HG03558 (cell line): ENCODE measurements around the gene CFD.
"Not testable (repeated sequence)": the region's sequence is repeated elsewhere in the genome, so short reads cannot be mapped to it uniquely, and the experiment has no call there.

ENCODE experiments used
- ATAC-seq: cut with Tn5 transposase; IDR thresholded peaks from one replicate; pipeline ENCODE4 v1.9.1; 2021; ENCODE audit warnings: moderate number of reproducible peaks; ENCODE audit not compliant: unreplicated experiment; ENCODE audit errors: extremely low read depth

The CFD gene

DNA sequence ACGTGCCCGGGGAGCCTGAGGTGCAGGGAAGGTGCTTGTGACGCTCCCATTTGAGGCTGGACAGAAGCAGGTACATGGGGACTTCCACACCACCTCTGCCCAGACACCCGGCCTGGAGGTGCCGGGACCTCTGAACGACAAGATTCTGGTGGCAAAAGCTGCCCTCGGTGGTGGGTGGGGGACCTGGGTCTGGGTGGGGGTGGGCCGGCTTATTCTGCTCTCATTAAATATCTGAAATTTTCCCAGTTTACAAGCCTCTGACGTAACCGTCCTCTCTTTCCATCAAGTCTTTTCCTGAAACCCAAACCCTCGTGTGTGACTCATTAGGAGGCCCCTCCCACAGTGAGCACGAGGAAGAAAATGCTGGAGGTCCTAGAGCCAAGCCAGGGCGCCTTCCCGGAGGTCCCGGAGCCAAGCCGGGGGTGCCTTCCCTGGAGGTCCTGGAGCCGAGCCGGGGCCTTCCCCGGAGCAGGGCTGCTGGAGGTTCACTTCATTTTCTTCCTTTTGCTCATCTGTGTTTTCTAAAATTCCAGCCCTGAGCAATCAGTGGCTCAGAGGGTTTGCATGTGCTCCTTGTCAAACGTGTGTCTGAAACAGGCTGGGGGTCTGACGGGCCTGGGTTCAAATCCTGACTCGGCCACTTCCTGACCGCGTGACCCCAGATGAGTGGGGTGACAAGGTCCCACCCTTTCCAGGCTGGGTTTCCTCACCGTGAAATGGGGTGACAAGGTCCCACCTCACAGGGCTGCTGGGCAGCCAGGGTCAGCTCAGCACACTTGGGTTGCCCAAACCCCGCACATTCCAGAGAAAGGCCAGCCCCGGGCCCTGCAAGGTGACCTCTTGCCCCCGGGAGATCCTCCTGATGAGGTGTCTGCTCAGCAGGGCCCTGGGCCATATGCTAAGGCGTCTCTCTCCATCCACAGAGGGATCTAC, 10.0 kb downstream of the CFD start:
- ATAC-seq, result no peak

DNA sequence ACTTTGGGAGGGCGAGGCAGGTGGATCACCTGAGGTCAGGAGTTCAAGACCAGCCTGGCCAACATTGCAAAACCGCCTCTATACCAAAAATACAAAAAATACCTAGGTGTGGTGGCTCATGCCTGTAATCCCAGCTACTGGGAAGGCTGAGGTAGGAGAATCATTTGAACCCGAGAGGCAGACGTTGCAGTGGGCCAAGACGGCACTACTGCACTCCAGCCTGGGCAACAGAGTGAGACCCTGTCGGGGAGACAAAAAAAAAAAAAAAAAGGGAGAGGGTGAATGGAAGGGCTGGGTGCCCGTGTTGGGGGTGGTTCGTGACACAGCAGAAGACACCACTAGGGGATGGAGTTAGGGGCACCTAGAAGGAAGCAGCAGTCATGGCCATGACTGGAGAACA, 10.8 kb downstream of the CFD start:
- ATAC-seq, result no peak

DNA sequence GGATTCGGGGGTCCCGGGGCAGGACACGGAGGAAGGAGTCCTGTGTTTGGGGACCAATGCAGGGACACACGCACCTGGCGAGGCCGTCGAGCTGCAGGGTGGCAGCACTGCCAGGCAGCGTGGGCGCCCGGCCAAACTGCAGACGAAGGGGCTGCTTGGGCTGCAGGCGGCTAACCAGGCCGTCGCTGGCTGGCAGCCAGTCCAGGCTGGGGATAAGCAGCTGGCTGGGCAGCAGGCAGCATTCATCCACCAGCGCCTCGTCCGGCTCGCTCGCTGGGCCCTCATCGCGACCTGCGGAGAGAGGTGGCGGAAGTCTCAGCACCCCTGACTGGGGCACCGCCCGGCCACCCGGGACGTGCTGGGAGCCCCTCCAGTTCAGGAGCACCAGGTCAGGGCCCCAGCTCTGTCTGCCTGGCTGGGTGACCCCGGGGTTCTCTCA, 11.5 kb downstream of the CFD start:
- no peak for ATAC-seq

DNA sequence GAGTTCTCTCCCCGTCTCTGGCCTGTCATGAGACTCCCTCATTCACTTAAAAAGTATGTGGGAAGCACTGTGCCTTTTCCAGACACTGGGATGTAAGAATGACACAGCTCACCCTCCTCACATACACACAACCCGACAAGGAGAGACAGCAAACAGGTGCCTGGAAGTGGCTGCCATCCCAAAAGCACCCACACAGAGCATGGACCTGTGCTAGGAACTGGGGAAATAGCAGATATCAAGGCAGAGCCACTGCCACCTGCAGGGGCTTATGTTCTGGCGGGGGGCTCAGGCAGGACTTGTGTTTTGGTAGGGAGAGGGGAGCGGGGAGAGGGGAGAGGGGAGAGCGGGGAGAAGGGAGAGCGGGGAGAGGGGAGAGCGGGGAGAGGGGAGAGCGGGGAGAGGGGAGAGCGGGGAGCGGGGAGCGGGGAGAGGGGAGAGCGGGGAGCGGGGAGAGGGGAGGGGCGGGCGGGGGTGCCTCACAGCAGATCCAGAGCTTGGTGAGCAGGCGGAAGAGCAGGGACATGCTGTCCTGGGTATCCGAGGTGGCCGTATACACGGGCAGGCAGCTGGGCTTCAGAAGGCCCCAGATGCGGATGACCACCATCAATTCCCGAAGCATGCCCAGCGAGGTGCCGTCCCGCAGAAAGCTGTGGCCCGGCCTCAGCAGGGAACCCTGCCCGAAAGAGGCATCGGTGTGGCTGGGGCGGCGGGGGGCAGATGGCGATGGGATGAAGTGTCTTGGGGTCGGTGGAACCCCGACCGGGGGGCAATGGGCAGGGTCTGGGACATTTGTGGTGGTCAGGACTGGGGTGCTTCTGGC, 12.2 kb downstream of the CFD start:
- no peak for ATAC-seq

DNA sequence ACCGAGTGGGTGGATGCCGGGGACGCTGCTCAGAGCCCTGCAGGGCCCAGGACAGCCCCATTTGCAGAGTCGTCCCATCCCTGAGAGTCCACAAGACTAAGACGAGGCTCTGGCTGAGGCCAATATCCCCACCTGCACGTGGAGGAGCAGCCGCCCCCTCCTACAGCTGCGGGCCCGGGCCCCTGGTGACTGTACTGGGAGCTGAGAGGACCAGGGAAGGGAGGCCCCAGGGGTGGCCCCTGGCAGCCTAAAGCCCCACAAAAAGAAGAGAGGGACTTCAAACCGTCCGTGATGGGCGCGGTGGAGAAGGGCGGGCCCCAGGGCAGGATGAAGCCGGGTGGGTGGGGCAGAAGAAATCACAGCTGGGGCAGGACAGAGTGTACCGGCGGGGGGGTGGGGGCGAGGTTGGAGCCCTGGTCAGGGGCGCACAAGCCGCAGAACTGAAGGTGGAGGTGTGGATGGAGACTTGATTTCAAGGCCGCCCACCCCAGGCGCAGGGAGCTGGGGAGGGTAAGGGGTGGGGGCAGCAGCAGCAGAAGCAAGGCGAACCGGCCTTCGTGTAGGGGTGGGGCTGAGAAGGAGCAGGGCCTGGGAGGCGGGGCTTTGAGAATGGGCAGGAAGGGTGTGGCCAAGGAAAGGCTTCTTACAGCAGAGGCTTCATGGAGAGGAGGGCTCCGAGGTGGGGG, 12.9 kb downstream of the CFD start:
- ATAC-seq, result no peak

DNA sequence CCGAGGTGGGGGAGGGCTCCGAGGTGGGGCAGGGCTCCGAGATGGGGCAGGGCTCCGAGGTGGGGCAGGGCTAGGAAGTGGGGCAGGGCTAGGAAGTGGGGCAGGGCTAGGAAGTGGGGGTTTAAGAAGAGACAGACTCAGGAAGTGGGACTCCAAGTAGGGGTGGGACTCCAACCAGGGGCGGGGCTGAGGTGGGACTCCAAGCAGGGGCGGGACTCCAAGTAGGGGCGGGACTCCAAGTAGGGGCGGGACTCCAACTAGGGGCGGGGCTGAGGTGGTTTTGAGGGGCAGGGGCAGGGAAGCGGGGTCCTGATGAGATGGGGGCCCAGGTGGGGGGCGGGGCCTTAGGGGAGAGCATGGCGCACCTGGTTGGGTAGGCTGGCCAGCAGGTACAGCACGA, 13.6 kb downstream of the CFD start:
- ATAC-seq, result no peak

DNA sequence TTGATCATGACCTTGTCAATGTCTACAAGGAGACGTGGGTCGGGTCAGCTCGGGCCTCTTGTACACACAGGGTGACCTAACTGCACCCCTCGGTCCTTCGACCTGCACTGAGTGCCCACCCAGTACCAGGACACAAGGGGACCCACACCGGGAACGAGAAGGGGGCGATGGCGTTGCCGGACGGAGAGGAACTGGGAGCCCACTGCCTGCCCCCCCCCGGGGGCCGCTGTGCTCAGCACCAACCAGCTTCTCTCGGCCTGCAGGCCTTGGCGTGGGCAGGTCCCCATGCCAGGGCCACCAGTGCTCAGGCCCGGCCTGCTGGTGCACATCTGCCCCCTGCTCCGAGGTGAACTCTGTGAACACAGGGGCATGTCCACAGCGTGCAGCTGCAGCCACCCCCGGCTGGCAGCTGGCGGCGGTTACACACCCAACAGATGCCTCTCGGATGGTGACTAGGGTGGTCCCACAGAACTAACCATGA, 14.1 kb downstream of the CFD start:
- ATAC-seq, result no peak

DNA sequence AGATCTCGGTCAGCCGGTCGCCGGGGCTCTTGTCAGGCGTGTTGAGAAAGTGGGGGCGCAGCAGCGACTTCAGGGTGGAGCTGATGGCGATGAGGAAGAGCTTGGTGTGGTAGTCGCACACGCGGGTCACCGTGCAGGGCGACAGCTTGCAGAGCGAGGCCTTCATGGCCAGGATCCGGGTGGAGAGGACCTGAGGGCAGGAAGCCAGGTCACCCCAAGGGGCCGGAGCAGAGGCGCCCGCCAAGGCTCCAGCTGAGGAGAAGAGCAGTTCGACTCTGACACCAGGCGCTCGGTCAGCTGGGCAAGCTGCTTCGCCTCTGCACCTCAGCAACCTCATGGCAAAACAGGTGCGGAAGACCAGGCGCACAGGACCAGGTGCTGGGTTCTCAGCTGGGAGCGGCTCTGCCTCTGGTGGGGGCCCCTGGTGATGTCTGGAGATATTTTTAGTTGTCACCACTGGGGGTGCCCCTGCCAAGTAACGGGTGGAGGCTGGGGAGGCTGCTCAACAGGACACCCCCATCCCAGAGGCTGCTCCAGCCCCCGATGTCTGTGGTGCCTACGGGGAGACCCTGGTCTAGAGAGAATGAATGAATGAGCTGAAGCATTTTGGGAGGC, 15.9 kb downstream of the CFD start:
- no peak for ATAC-seq

DNA sequence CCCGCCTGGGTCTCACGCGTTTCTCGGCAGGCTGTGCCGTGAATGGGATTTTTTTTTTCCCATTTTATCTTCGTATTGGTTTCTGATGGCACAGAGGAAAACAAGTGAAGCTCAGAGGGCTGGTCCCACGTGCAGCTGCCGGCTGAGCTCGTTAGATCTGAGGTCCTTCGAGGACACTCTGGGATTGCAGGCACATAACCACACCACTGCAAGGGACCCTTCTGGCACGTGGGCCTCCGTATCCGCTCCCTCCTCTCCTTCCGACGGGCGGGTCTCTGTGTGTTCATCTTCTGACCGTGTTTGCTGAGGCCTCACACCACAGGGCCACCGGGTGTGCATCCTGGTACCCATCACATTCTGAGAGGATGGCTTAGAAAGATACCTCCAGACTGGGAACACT, 16.6 kb downstream of the CFD start:
- no peak for ATAC-seq

DNA sequence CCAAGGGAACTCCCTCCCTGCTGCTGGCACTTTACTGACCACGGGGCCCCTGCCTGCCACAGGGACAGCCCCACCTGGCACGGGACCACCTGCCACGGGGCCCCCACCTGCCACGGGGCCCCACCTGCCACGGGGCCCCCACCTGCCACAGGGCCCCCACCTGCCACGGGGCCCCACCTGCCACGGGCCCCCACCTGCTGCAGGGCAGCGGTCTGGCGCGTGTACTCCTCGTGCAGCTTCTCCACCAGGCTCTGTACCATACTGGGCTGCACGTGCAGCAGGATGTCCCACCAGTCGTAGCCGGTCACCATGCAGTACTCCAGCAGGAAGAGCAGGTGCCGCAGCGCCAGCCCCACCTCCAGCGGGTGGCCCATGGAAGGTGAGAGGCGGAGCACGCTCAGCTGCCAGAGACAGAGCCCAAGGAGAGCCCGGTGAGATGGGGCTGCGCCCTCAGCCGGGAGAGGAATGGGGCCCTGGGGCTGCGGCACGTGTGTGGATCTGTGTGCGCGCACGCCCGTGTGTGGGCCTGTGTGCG, 17.4 kb downstream of the CFD start:
- no peak for ATAC-seq

DNA sequence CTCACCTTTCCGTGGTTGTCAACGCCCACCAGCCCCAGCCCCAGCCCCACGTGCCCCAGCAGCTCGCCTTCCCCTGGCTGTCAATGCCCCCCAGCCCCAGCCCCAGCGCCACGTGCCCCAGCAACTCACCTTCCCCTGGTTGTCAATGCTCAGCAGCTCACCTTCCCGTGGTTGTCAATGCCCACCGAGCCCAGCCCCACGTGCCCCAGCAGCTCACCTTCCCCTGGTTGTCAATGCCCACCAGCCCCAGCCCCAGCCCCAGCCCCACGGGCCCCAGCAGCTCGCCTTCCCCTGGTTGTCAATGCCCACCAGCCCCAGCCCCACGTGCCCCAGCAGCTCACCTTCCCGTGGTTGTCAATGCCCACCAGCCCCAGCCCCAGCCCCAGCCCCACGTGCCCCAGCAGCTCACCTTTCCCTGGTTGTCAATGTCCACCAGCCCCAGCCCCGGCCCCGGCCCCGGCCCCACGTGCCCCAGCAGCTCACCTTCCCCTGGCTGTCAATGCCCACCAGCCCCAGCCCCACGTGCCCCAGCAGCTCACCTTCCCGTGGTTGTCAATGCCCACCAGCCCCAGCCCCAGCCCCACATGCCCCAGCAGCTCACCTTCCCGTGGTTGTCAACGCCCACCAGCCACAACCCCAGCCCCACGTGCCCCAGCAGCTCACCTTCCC, 18.7 kb downstream of the CFD start:
- ATAC-seq, result not testable (repeated sequence)

DNA sequence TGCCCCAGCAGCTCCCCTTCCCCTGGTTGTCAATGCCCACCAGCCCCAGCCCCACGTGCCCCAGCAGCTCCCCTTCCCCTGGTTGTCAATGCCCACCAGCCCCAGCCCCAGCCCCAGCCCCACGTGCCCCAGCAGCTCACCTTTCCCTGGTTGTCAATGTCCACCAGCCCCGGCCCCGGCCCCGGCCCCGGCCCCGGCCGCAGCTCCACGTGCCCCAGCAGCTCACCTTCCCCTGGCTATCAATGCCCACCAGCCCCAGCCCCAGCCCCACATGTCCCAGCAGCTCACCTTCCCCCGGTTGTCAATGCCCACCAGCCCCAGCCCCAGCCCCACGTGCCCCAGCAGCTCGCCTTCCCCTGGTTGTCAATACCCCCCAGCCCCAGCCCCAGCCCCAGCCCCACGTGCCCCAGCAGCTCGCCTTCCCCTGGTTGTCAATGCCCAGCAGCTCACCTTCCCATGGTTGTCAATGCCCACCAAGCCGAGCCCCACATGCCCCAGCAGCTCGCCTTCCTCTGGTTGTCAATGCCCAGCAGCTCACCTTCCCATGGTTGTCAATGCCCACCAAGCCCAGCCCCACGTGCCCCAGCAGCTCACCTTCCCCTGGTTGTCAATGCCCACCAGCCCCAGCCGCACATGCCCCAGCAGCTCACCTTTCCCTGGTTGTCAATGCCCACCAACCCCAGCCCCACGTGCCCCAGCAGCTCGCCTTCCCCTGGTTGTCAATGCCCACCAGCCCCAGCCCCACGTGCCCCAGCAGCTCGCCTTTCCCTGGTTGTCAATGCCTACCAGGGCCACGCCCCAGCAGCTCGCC, 19.5 kb downstream of the CFD start:
- not testable (repeated sequence) for ATAC-seq

DNA sequence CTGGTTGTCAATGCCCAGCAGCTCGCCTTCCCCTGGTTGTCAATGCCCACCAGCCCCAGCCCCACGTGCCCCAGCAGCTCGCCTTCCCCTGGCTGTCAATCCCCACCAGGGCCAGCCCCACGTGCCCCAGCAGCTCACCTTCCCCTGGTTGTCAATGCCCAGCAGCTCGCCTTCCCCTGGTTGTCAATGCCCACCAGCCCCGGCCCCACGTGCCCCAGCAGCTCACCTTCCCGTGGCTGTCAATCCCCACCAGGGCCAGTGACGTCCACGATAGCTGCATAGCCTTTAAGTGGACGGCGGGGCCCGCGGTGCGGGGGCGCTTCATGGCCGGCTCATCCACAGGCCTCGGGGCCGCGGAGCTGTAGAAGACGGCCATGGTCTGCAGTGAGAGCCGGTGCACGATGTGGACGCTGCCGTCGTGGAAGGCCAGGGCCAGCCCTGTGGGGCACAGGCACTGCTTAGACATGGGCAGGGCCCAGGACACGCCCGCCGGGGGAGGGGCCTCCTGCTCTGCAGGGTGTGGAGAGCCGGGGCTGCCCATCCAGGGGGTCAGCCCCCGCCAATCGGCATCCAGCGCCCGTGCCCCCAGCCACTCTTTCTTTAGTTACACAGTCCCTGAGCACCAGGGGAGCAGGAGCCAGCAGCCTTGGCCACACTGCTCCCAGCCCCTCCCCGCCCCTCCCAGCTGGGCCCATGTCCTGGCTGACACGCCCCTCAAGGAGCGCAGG, 20.4 kb downstream of the CFD start:
- no peak for ATAC-seq

DNA sequence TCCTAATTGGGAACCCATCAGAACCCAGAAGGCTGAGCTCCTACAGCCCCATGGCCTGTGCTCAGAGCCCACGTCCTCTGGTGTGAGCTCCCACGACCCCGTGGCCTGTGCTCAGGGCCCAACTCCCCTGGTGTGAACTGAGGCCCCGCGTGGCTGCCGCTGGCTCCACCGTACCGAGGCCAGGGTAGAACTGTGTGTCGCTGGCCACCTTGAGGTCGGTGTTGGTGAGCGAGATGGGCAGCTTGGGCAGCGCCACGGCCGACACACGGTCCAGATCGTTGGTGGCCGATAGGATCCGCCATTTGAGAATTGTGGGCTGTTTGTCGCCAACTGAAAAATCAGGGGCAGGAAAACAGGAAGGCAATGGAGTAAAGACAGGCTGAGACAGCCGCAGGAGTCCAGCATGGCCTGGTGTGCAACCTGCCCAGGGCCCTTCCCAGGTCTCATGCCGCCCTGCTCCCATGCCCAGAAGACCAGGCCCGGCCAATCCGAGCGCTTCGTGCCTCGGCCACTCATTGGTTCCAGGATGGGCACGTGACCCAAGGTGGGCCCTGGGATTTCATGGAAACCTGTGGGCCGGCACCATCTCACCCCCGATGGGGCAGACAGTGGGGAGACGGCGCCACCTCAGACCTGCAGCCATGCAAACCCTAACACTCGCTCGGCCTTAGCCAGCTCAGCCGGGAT, 22.1 kb downstream of the CFD start:
- ATAC-seq, result no peak

DNA sequence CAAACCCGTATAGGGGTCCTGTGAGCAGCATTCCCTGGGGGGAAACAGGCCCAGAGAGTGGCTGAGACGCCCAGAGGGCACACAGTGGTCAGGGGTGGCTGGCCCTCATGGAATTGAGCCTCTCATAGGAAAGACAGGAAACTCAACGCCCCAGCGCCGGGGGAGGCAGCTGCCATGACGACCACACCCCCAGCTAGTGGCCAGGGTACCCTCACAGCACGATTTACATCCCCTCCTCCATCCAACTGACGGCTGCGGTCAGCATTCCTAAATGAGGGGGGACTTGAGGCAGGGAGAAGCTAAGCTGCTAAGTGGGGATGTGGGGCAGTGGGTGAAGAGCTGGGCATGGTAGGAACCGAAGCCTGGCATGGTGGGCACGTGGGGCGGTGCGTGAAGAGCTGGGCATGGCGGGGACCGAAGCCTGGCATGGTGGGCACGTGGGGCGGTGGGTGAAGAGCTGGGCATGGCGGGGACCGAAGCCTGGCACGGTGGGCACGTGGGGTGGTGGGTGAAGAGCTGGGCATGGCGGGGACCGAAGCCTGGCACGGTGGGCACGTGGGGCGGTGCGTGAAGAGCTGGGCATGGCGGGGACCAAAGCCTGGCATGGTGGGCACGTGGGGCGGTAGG, 23.5 kb downstream of the CFD start:
- no peak for ATAC-seq

DNA sequence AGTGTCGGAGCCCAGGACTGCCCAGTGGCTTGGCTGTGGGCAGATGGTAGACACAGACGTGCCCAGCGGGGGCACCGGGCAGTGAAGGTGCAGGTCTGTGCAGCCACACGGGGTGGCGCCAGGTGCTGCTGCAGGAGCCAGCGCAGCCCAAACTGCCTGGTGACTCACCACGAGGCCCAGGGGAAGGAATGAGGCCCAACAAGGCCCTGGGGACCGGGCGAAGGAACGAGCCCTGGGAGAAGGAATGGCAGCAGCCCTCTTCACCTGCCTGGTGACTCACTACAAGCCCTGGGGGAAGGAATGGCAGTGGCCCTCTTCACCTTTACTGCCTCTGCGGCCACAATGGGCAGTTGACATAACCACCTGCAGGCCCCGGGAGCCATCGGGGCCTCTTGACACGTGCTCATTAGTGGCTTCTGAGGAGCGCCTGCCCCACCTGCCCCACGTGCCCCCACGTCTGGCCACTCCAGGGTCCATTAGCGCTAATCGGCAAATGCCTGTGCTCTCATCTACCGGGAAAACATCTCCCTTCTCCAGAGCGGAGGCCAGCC, 24.3 kb downstream of the CFD start:
- no peak for ATAC-seq
